HepG2 (cell line): ENCODE measurements around the gene APOD. TPM values are rescaled to one million over a fixed set of nuclear protein-coding genes. Genes with fewer than 3 reads are reported as not detected.

Source experiments
- ATAC-seq: fragments of 200-7000 bp; cut with Tn5 transposase; 3 replicates; pipeline ENCODE4 v1.9.1; 2020; ENCODE audit warnings: mild to moderate bottlenecking, moderate library complexity
- BruUV-seq: library from RNA; stranded (reverse); fragments of 400-500 nt; replicated peaks from 2 replicates; lab custom pipeline; 2021; lab: Mats Ljungman, UMichigan
- CTCF ChIA-PET: fragments of 300-600 bp; formaldehyde crosslinking; extraction: SDS; loops from one replicate; lab custom pipeline; 2021; ENCODE audit warnings: low total read pairs, inconsistent platforms, low intra/inter-chr PET ratio; lab: Yijun Ruan, JAX
- POLR2A ChIA-PET: fragments of 350-600 bp; sonication (Branson Sonifier 250); formaldehyde crosslinking; loops from one replicate; lab custom pipeline; 2020; ENCODE audit warnings: antibody characterized with exemption, inconsistent platforms; lab: Yijun Ruan, JAX
- DNase-seq: peaks from one replicate; pipeline ENCODE4 v3.0.0-alpha.2; 2015; ENCODE audit warnings: low spot score
- FAIRE-seq: peaks from 3 replicates; lab custom pipeline; 2011; peaks lifted over from hg19 to GRCh38; lab: Jason Lieb, UNC
- H2AFZ ChIP-seq: one replicate; pipeline ENCODE4 v1.6.1; 2011; ENCODE audit warnings: low read length, inconsistent platforms
- H3K27ac ChIP-seq: fragments of 300-600 bp; 3 replicates; pipeline ENCODE4 v1.8.0; 2011; ENCODE audit warnings: mixed run types, mild to moderate bottlenecking, mixed read lengths, low read length, inconsistent platforms; ENCODE audit not compliant: insufficient read depth; ENCODE audit errors: extremely low read length
- H3K27me3 ChIP-seq, 2 experiments: fragments of 200-600 bp in 1 of 2; 2 replicates in 1 of 2; 3 replicates in 1 of 2; pipeline versions ENCODE4 v1.6.0 to v1.8.0; 2011; ENCODE audit warnings: low read length in 2 of 2, mild to moderate bottlenecking in 2 of 2, moderate library complexity in 2 of 2, inconsistent platforms in 1 of 2; ENCODE audit not compliant: insufficient read depth in 2 of 2, control insufficient read depth in 1 of 2
- H3K36me3 ChIP-seq, 2 experiments: fragments of 200-600 bp in 1 of 2; replicated peaks in 1 of 2; 2 replicates in 1 of 2; 3 replicates in 1 of 2; pipeline versions ENCODE4 v1.5.1 to v1.8.0; 2011; ENCODE audit warnings: low read length in 2 of 2, inconsistent platforms in 1 of 2; ENCODE audit not compliant: insufficient read depth in 2 of 2, control insufficient read depth in 1 of 2
- H3K4me1 ChIP-seq: 2 replicates; pipeline ENCODE4 v1.5.1; 2012; ENCODE audit warnings: low read length, inconsistent platforms; ENCODE audit not compliant: insufficient read depth
- H3K4me2 ChIP-seq: 2 replicates; pipeline ENCODE4 v1.6.0; 2011; ENCODE audit warnings: low read depth, low read length, inconsistent platforms
- H3K4me3 ChIP-seq, 3 experiments: fragments of 200-600 bp in 1 of 3; sonication (generic), shearing (Covaris generic) in 1 of 3; replicated peaks in 1 of 3; 2 replicates each; pipeline ENCODE4 v1.5.1; 2011 to 2016; ENCODE audit warnings: low read length in 3 of 3, inconsistent platforms in 2 of 3, low read depth in 2 of 3, mild to moderate bottlenecking in 2 of 3, control low read depth in 1 of 3, mixed read lengths in 1 of 3; ENCODE audit not compliant: insufficient read depth in 1 of 3
- H3K79me2 ChIP-seq: one replicate; pipeline ENCODE4 v1.6.1; 2011; ENCODE audit warnings: low read length, inconsistent platforms; ENCODE audit not compliant: insufficient read depth
- H3K9ac ChIP-seq: 2 replicates; pipeline ENCODE4 v1.6.0; 2011; ENCODE audit warnings: mild to moderate bottlenecking, low read depth, low read length, inconsistent platforms; ENCODE audit not compliant: insufficient read depth
- H3K9me3 ChIP-seq: 2 replicates; pipeline ENCODE4 v1.5.1; 2012; ENCODE audit warnings: mild to moderate bottlenecking, low read length
- H4K20me1 ChIP-seq: 2 replicates; pipeline ENCODE4 v1.6.0; 2011; ENCODE audit warnings: inconsistent platforms, mild to moderate bottlenecking, low read length, moderate library complexity; ENCODE audit not compliant: insufficient read depth
- ISL2 ChIP-seq: sonication (generic); formaldehyde crosslinking; IDR thresholded peaks from 2 replicates; pipeline ENCODE4 v1.5.0; 2020; ENCODE audit warnings: missing genetic modification reagents
- SNAPC4 ChIP-seq: sonication (generic); formaldehyde crosslinking; IDR thresholded peaks from 2 replicates; pipeline ENCODE4 v1.4.0; 2020; ENCODE audit warnings: mild to moderate bottlenecking, missing genetic modification reagents
- SP4 ChIP-seq: sonication (generic); formaldehyde crosslinking; IDR thresholded peaks from 2 replicates; pipeline ENCODE4 v1.8.1; 2023; ENCODE audit warnings: mild to moderate bottlenecking, missing genetic modification reagents
- TBX2 ChIP-seq: sonication (generic); formaldehyde crosslinking; IDR thresholded peaks from 2 replicates; pipeline ENCODE4 v1.5.0; 2020; ENCODE audit warnings: missing genetic modification reagents, mild to moderate bottlenecking, borderline replicate concordance
- TOE1 ChIP-seq: sonication (generic); formaldehyde crosslinking; IDR thresholded peaks from 2 replicates; pipeline ENCODE4 v1.4.0; 2020; ENCODE audit warnings: mild to moderate bottlenecking, missing genetic modification reagents
- ZNF788 ChIP-seq: sonication (generic); formaldehyde crosslinking; IDR thresholded peaks from 2 replicates; pipeline ENCODE4 v1.5.0; 2020; ENCODE audit warnings: mild to moderate bottlenecking, missing genetic modification reagents, borderline replicate concordance
- ZNF83 ChIP-seq: sonication (generic); formaldehyde crosslinking; IDR thresholded peaks from 2 replicates; pipeline ENCODE4 v1.4.0; 2020; ENCODE audit warnings: missing genetic modification reagents, mild to moderate bottlenecking, borderline replicate concordance
- ZXDC ChIP-seq: sonication (generic); formaldehyde crosslinking; IDR thresholded peaks from 2 replicates; pipeline ENCODE4 v1.5.0; 2020; ENCODE audit warnings: mild to moderate bottlenecking, missing genetic modification reagents
- WGBS: methylation state at CpG from one replicate; pipeline ENCODE4 v1.1.6; 2017; ENCODE audit warnings: low lambda C conversion rate; 5-methylcytosine and 5-hydroxymethylcytosine counted together
- in situ Hi-C: cut with HindIII; loops from 2 replicates; pipeline ENCODE4 v1.10.0; 2017; ENCODE audit warnings: low pct_unique_long_range_greater_than_20kb; ENCODE audit not compliant: extremely low pct_ligation_motif_present
- intact Hi-C: fragments of 100-400 bp; cut with micrococcal nuclease; formaldehyde crosslinking; loops from one replicate; pipeline ENCODE4 v1.10.0; 2022; ENCODE audit not compliant: unreplicated experiment
- polyA plus RNA-seq, 8 experiments: library from polyadenylated mRNA; depleted of rRNA in 3 of 8; stranded (reverse) in 7 of 8; unstranded in 1 of 8; fragments of >200 nt; fragmentation: Illumina TruSeq in 4 of 8; extraction: Trizol in 4 of 8; gene quantifications; 2 replicates each; pipeline versions ENCODE4 v1.2.1 to v1.2.3, GENCODE V29; 2011 to 2016; ENCODE audit warnings: low read depth in 4 of 8, missing spikeins in 1 of 8, mixed read lengths in 1 of 8; ENCODE audit not compliant: insufficient read depth in 1 of 8
- total RNA-seq, 5 experiments: library from RNA; depleted of rRNA; stranded (reverse); fragments of >200 nt; fragmentation: Illumina TruSeq; extraction: Trizol; gene quantifications; 2 replicates each; pipeline ENCODE4 v1.2.3, GENCODE V29; 2016; ENCODE audit warnings: low read depth in 1 of 5

Gene APOD
- total and polyA plus RNA-seq, 2 of the 13 experiments (the other 11 are each of a cell fraction or from before 2014, with no cell fraction given): not detected

GRCh38 chr3:195544634-195545033 lies 39.1 kb downstream of the APOD start:
- peak overlapping the region; percentile 78 to 91 (median 87); a peak in 4 of 6 replicates for H3K4me3 ChIP-seq
- peak overlapping the region; percentile 90; the same call in 1 of the 2 replicates for H3K9ac ChIP-seq
- peaks cover 29% of the 10 kb centered on the region for H3K79me2 ChIP-seq
- 33% methylated on average over 3 of the region's 3 CpGs for WGBS
- no peaks in the 10 kb centered on the region for H3K9me3 ChIP-seq
- intact Hi-C loops: loop anchor here (5.0 to 10.0 kb wide), 2 partner anchors 272 to 1420 kb away; partner anchors contain the start of gene XXYLT1
- peaks cover 78% of the 10 kb centered on the region for H3K4me1 ChIP-seq
- no peaks in the 10 kb centered on the region for H3K36me3 ChIP-seq
- FAIRE-seq (no peak), ATAC-seq (peak; percentile 16), DNase-seq (no peak)
- no peaks in the 10 kb centered on the region; a peak in 1 of 5 replicates for H3K27me3 ChIP-seq
- no peak overlapping the region for H2AFZ ChIP-seq
- ChIA-PET POLR2A (no interaction called here), CTCF (no interaction called here)
- peak overlapping the region; percentile 84 for H3K4me2 ChIP-seq
- TF ChIP-seq SP4 (CRISPR knock-in tag) (0 out of 2 replicates have a peak, but pooled peaks have one; percentile 27), ZNF788 (CRISPR knock-in tag) (0 out of 2 replicates have a peak, but pooled peaks have one; percentile 51), ISL2 (no peak), SNAPC4 (CRISPR knock-in tag) (peak; percentile 35; the same call in 1 of the 2 replicates), ZNF83 (no peak), TOE1 (CRISPR knock-in tag) (no peak), TBX2 (CRISPR knock-in tag) (peak; percentile 34; the same call in 1 of the 2 replicates), ZXDC (CRISPR knock-in tag) (0 out of 2 replicates have a peak, but pooled peaks have one; percentile 28)
- in situ Hi-C loops: no loop called here
- H3K27ac ChIP-seq: no peak overlapping the region
- BruUV-seq: no TSS peak
- H4K20me1 ChIP-seq: peaks cover 23% of the 10 kb centered on the region
